SKM-1 (cell line): ENCODE data around the gene TCFL5.

Experiments used
- DNase-seq: peaks from one replicate; lab custom pipeline; 2025; ENCODE audit not compliant: unreplicated experiment; lab: John Stamatoyannopoulos, UW

Gene TCFL5

DNA sequence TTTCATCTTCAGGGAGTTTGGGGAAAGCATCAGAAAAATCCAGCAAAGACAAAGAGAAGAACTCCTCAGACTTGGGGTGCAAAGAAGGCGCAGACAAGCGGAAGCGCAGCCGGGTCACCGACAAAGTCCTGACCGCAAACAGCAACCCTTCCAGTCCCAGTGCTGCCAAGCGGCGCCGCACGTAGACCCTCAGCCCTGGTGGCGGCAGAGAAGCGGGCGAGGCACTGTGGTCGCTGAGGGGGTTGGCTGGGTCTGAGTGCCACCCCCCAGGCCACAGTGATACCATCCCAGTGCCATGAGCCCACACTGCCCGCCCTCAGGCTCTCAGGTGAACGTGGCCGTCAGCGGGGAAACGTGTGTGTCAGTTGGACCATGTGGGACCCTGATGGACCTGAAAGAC lies 62.2 kb downstream of the TCFL5 start:
- DNase-seq = no peak

DNA sequence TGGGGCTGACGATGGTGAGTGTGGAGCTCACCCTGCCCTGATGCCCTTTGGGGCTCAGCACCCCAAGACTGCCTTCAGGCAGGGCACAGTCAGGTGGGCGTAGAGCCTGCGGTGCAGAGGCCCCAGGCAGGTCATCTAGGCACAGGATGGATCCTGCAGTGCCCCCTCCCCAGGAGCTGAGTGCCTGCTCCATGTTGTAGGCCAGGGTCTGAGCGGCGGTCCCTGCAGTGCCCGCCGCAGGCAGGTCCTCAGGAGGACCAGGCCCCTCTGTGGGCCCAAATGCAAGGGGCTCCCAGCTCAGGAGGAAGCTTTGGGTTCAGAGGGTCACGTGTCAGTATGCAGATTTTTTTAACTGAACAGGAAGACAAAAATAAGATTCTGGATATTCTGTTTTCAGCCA lies 62.6 kb downstream of the TCFL5 start:
- DNase-seq = no peak

DNA sequence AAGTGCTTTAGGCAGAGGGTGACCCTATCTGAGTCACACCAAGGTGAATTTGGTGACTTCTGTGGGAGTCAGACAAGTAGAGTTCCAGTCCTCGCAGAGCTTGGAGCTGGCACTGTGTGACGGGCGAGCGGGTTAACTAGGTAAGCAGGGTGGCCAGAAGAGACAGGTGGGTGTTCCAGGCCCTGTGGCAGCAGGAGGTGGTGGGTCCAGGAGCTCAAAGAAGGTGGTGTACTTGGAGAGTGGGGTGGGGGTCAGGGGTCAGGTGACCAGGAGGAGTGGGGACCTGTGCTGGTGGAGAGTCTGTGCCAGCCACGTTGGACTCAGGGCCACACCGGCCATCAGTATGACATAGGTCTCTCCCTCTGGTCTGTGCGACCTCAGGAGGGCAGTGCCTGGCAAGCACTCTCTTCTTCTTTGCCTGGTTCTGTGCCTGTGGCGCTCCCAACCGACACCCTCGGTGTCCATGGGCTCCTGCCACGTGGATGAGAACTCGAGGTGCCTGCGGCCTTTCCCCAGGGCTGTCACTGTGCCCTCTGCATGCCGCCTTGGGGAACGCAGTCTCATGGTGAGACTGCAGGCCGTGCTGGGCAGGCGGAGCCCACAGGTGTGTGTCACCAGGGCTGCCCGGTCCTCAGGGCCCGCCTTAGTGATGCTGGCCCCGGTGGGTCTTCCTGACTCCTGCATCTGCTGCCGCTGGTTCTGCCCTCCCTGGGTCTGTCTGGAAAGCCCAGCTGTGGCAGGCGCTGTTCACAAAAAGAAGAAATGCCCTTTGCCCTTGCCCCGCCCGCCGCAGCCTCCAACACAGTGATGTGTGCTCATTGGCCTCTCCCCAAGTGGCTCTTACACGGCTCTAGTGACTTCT lies 63.7 kb downstream of the TCFL5 start:
- DNase-seq = no peak

DNA sequence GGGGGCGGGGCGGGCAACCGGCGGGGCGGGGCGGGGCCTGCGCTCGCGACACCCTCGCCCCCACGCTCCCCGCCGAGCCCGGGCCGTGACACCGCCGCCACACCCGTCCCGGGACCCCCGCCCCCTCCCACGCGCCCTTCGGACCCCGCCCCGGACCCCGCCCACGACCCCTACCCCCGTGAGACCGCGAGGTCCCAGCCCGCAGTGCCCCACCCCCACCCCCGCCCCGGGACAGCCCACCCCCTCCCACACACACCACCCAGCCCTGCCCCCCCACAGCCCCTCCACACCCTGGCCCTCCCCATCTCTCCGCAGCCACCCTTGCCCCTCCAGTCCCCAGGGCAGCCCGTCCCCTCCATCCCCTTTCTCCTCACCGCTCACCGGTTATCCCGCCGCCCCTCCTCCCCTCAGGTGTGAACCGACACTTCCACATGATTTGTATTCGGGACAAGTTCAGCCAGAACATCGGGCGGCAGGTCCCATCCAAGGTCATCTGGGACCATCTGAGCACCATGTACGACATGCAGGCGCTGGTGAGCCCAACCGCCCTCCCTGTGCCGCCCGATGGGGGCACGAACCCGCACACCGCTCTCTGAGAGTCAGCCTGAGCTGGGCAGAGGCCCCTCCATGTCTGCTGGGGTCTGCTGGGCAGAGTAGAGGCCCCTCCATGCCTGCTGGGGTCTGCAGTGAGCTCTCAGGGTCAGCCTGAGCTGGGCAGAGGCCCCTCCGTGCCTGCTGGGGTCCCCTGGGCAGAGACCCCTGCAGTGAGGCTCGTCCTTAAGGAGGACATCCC lies 64.7 kb downstream of the TCFL5 start:
- DNase-seq = no peak

DNA sequence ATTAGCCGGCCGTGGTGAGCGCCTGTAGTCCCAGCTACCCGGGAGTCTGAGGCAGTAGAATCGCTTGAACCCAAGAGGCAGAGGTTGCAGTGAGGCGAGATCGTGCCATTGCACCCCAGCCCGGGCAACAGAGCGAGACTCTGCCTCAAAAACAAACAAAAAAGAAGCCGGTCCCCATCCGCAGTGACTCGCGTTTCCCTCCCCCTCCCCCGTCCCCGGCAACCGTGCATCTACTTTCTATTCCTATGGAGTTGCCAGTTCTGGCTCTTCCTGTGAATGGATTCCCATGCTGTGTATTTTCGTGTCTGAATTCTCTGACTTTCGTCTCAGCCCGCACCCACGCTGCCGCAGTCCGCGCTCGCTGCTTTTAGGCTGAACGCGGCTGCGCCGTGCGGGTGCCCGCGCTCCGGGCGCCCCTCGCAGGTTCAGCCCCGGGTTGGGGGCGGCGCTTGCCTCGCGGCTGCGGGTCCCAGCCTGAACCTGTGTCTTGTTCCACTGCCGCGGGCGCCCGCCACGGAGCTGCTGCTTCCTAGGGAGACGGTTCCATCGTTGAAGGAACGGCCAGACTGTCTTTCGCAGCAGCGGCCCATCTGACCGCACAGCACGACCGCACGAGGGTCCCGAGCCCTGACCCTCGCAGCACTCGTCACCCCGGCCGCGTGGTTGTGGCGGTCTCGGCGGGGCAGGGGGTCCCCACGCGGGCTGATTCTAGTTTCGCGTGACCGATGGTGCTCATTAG lies 66.4 kb downstream of the TCFL5 start:
- DNase-seq = no peak

DNA sequence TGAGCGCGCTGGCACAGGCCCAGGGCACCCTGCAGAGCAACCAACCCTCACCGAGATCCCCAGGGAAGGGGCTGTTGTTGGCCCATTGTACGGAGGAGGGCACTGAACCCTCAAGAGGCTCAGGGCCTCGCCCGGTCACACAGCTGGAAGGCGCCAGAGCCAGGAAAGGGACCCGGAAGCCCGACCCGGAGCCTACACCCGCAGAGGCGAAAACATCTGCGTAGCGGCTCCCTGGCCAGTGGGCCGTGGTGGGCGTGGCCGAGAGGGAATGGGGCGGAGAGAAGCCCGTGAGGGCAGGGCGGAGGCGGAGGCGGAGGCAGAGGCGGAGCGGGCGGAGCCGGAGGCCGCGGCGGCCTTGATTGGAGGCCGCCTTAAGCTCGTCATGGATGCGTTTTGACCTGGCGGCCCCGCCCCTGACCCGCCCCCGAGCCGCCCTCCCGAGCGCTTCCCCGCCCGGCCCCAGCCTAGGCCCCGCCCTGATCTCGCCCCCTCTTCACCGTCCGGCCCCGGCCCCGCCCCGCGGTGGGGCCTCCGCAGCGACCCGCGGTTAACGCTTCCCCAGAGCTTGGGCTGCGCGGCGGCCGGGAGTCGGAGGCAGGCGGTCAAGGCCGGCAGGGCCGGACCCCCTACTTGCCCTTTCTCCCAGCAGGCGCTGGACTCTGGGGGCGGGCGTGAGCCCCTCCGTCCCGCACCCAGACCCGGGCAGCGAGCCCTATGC lies 67.5 kb downstream of the TCFL5 start:
- DNase-seq = peak; percentile 74

DNA sequence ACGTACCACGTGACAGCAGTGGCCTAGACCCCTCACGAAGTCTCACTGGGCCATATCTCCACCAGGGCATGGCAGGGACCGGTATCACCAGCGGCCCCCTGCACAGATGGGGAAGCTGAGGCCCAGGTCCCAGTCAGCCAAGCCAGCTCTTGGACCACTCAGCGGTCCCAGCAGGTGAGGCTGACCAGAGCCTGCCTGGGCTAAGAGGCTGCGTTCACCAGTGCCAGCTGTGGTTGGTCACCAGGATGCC lies 67.9 kb downstream of the TCFL5 start:
- no peak for DNase-seq

DNA sequence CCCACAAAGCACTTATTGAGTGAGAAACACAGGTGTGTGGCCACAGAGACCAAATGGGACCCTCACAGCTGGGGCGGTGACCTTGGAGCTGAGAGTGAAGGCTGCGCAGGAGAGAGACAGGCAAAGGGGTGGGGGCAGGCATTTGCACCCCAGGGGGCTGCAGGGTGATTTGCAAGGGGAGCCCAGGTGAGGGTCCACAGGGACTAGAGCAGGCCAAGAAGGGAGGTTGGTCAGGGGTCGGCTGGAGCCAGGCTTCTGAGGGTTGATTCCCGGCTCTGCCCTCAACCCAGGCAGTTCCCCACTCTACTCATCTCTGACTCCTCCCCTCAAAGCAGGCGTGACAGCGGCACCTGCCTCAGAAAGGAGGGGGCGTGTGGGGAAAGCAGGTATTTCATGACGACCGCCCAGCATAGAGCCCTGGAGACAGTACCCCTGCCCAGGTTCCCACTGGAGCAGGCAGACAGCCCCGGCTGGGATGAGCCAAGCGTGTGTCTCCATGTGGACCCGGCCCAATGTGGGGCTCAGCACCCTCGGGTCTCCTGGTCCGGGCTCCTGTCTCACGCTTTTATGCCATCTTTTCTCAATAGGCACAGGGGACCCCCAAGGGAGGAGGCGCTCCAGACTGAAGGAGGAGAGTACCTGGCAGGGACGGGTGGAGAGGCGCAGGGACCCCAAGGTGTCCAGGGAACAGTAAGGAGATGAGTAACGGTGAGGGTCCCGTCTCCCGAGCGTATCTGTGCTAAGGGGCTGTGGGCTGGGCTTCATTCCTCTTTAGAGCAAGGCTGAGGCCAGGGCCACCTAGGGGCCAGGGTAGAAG lies 68.5 kb downstream of the TCFL5 start:
- DNase-seq = no peak

DNA sequence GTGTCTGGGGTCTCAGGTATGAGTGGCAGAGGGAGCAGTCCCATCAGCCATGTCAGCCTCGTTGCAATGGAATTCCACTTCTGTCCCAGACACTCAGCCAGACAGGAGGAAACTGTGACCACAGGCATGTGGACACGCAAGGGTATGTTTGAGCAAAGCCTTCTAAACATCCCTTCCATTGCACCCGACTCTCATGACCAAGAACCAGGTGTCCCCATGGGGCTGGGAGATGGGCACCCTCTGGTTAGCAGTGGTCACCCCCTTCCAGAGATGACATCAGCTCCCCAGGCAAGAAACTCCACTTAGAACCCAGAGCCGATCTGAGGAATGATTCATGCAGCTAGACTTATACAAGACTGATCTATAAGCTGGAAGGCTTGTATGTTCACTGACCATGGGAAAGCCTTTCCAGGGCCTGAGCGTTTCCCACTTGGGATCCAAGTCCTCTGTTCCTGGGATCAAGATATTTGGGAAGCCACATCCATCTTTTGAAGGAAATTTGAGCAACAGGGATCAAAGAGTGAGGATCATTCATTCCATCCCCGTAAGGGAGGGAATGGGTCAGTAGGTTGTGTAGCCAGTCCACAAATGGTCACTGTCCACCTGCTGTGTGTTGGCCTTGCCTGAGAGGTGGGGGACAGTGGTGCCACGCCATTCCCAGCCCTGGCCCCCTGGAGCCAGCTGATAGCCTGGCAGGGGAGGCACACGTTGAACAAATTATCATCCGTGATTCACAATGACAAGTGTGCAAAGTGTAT lies 69.3 kb downstream of the TCFL5 start:
- no peak for DNase-seq

DNA sequence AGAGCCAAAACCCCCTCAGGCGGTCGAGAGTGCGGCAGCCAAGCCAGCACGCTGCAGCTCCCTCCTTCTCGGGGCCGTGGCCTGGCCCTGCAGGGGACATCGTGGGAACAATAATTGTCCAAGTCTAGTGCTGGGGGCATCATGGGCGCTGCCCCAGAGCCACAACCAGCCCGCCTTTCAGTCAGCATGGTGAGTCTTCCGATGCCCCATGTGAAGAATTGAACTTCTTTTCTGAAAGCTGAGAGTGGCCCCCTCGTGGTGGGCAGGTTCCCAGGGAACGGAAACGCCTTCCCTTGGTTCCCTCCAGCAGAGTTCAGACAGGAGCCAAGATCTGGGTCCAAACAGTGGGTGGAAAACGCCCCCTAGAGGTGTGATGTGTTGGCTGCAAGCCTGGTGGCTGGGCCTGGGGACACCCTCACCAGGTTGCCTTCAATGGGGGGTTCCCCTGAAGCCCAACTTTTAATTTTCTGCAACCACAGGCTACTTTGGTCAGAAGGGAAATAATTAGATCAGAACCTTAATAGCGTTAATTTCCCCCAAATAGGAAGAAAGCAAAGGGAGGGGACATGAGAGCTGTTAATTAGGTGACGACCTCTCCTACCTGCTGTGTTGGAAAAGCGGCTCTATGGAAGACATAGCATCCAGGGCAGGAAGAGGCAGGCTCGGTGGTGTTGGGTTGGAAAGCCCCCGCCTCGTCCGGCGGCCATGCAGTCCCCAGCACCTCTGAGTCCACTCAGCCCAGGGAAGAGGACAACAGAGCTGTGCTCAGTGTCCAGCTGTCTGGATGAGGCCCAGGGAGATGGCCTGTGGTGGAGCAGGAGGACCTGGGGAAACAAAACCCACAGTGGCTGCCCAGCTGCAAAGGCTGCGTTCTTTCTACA lies 70.1 kb downstream of the TCFL5 start:
- DNase-seq = peak; percentile 93
